Stomach (tissue), 9 donors: ENCODE data around the gene CPB2. TPM values are rescaled to one million over a fixed set of nuclear protein-coding genes. Genes with fewer than 3 reads are reported as not detected.

Experiments used
- DNase-seq, 2 donors: peaks; one replicate each; pipeline versions ENCODE4 v3.0.0 to v3.0.0-alpha.2; 2013 to 2019
- H3K27ac ChIP-seq, 5 donors: fragments of 200-600 bp in 4 of 5; sonication (generic) in 4 of 5; one replicate each; pipeline ENCODE4 v1.5.1; 2013 to 2019; ENCODE audit warnings: mild to moderate bottlenecking in 1 of 5, moderate library complexity in 1 of 5
- H3K27me3 ChIP-seq, 3 donors: fragments of 200-600 bp; sonication (generic); one replicate each; pipeline ENCODE4 v1.5.1; 2017 to 2019; ENCODE audit warnings: mixed run types in 1 of 3
- H3K36me3 ChIP-seq, 4 donors: fragments of 200-600 bp; sonication (generic); 1 replicate in 3 of 4; 2 replicates in 1 of 4; pipeline ENCODE4 v1.5.1; 2016 to 2019
- H3K4me1 ChIP-seq, 4 donors: fragments of 200-600 bp; sonication (generic); one replicate each; pipeline ENCODE4 v1.5.1; 2016 to 2019
- H3K4me3 ChIP-seq, 4 donors: fragments of 200-600 bp; sonication (generic) in 3 of 4; one replicate each; pipeline ENCODE4 v1.5.1; 2016 to 2019; ENCODE audit warnings: mild to moderate bottlenecking in 1 of 4
- H3K9me3 ChIP-seq, 4 donors: fragments of 200-600 bp; sonication (generic); one replicate each; pipeline ENCODE4 v1.5.1; 2016 to 2019
- CTCF ChIP-seq, 7 experiments: fragments of 450-650 bp in 4 of 7; fragments of 200-600 bp in 3 of 7; sonication (generic) in 3 of 7; IDR thresholded peaks; one replicate each; pipeline ENCODE4 v1.5.1; 2016 to 2019; ENCODE audit warnings: antibody characterized with exemption in 7 of 7, control low read depth in 2 of 7, mild to moderate bottlenecking in 1 of 7
- EP300 ChIP-seq: sonication (generic); formaldehyde crosslinking; IDR thresholded peaks from one replicate; pipeline ENCODE4 v1.6.1; 2017; ENCODE audit warnings: antibody characterized with exemption
- POLR2A ChIP-seq, 4 donors: fragments of 450-650 bp; IDR thresholded peaks; one replicate each; pipeline ENCODE4 v1.6.1; 2016; ENCODE audit warnings: antibody characterized with exemption in 4 of 4, control low read depth in 2 of 4, mild to moderate bottlenecking in 1 of 4, moderate library complexity in 1 of 4
- POLR2AphosphoS5 ChIP-seq, 3 donors: sonication (generic); formaldehyde crosslinking; IDR thresholded peaks; one replicate each; pipeline ENCODE4 v1.6.1; 2016; ENCODE audit warnings: antibody characterized with exemption in 3 of 3
- WGBS, 5 donors: extraction: QIAGEN DNeasy Blood & Tissue Kit in 3 of 5; methylation state at CpG; one replicate each; pipeline versions ENCODE4 v1.1.5 to v1.1.7; 2013 to 2018; 5-methylcytosine and 5-hydroxymethylcytosine counted together
- intact Hi-C: fragments of 100-400 bp; cut with DNase I; formaldehyde crosslinking; loops from one replicate; pipeline ENCODE4 v1.15.1; 2023; ENCODE audit warnings: low total_unique reads
- polyA plus RNA-seq, 3 donors: library from polyadenylated mRNA; stranded (reverse); fragments of 200-250 nt; gene quantifications; one replicate each; pipeline ENCODE4 v1.2.3, GENCODE V29; 2013
- total RNA-seq, 5 donors: library from RNA; depleted of rRNA; stranded (reverse); fragments of >200 nt; gene quantifications; one replicate each; pipeline versions ENCODE4 v1.1.0 to v1.2.3, GENCODE V29; 2014 to 2016
- donor health status: healthy with polysubstance abuse.
- donor health status: Bipolar disorder and iron deficiency.
- donor health status: healthy.

CPB2 gene
- total and polyA plus RNA-seq, 8 donors = 0.37 to 2.2 TPM; not detected in 6

- intact Hi-C loops = no loop called here
These were observed 31.9 kb upstream of the CPB2 start for GRCh38 chr13:46136688-46137087.

DNA sequence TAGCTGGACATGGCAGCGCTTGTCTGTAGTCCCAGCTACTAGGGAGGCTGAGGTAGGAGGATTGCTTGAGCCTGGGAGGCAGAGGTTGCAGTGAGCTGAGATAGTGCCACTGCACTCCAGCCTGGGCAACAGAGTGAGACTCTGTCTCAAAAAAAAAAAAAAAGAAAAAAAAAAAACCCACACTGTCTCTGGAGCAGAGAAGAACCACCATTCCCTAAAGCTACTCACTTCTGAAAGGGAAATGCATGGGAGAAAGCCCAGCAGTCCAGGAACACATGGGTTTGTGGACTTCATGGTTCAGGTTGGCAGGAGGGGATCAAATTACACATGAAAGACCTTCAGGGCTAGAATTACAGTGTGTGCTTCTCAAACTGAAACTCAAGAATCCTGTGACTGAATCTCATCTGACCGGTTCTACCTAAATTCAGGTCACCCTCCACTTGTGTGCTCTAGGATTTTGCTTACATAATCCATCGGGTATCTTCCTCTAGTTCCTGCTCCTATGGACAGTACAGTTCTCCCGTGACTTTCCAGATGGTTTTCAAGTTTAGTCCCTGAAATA, 30.2 kb upstream of the CPB2 start:
- peaks cover 0 to 51% (median 11%) of the 10 kb centered on the region in 4 donors for H3K36me3 ChIP-seq
- 36 to 59% (median 44%) methylated on average over 4 of the region's 4 CpGs for WGBS, 5 donors
- TF ChIP-seq POLR2AphosphoS5 (IDR thresholded peaks at IDR 0.05) (peak in 2 of 3 donors; percentile 14 to 49), EP300 (no peak)
- H3K9me3 ChIP-seq = no peaks in the 10 kb centered on the region
- no peaks in the 10 kb centered on the region for H3K27me3 ChIP-seq
- no peak overlapping the region for H3K4me3 ChIP-seq
- H3K4me1 ChIP-seq = no peaks in the 10 kb centered on the region
- intact Hi-C loops = no loop called here
- peak overlapping the region in 3 of 5 donors; percentile 26 to 75 (median 57) for H3K27ac ChIP-seq
- DNase-seq = peak; percentile 47 to 88

More at GRCh38 chr13:46136688-46137087, 31.9 kb upstream of the CPB2 start:
- H3K27me3 ChIP-seq = no peaks in the 10 kb centered on the region
- WGBS, 5 donors = 80 to 92% (median 85%) methylated on average over 4 of the region's 4 CpGs
- H3K4me3 ChIP-seq = no peak overlapping the region
- peaks cover 0 to 42% (median 8%) of the 10 kb centered on the region in 4 donors for H3K36me3 ChIP-seq
- no peak overlapping the region for H3K27ac ChIP-seq
- no peaks in the 10 kb centered on the region for H3K4me1 ChIP-seq
- TF ChIP-seq POLR2AphosphoS5 (IDR thresholded peaks at IDR 0.05) = no peak
- no peak for TF ChIP-seq CTCF (IDR thresholded peaks at IDR 0.05)
- no peak for TF ChIP-seq POLR2A (IDR thresholded peaks at IDR 0.05)
- TF ChIP-seq EP300 = no peak
- DNase-seq = no peak
- no peaks in the 10 kb centered on the region for H3K9me3 ChIP-seq

DNA sequence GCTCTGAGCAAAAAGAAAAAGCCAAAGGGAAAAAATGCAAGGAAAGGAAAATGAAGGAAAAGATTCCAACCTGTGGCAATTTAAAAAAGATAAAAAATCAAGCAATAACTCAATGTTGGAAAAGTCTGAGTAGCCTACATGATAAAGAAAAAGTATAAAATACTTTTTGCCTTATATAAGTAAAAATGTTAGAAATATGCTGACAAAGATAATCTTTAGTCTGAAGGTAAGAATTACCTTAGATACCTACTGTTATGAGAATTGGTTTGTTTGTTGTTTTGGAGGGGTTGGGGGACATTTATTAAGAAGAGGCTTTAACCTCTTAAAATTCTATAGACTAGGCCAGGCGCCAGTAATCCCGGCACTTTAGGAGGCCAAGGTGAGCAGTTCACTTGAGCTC, 29.7 kb upstream of the CPB2 start:
- Histone ChIP-seq H3K27ac (peak overlapping the region in 3 of 5 donors; percentile 10 to 75 (median 57)), H3K4me3 (no peak overlapping the region), H3K27me3 (no peaks in the 10 kb centered on the region), H3K9me3 (no peaks in the 10 kb centered on the region), H3K36me3 (peaks cover 0 to 49% (median 13%) of the 10 kb centered on the region in 4 donors), H3K4me1 (no peaks in the 10 kb centered on the region)
- 61 to 90% (median 71%) methylated on average over 2 of the region's 2 CpGs for WGBS, 5 donors
- intact Hi-C loops = no loop called here
- no peak for DNase-seq
- TF ChIP-seq EP300 (no peak), POLR2AphosphoS5 (IDR thresholded peaks at IDR 0.05) (no peak), POLR2A (IDR thresholded peaks at IDR 0.05) (no peak)

DNA sequence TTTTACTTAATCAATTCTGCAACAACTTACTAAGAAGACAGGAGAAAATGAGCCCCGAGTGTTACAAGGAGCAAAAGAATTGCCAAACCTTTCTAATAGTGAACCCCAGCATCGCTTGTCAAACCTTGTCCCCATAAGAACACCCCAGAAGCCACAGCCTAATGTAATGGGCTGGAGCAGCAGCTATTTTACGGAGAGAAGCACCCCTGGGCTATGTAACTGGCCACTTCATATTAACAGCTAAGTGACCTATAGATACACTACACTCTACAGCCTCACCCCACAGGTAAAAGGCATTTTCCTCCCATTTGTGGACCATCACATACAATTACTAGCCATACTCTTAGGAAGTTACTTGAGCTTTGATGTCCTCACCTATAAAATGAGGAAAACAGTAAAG, 27.3 kb upstream of the CPB2 start:
- Histone ChIP-seq H3K4me1 (no peaks in the 10 kb centered on the region), H3K9me3 (no peaks in the 10 kb centered on the region), H3K27ac (no peak overlapping the region), H3K36me3 (peaks cover 0 to 35% (median 8%) of the 10 kb centered on the region in 4 donors), H3K27me3 (no peaks in the 10 kb centered on the region), H3K4me3 (no peak overlapping the region)
- DNase-seq = no peak
- intact Hi-C loops = no loop called here
- no peak for TF ChIP-seq CTCF (IDR thresholded peaks at IDR 0.05)
- TF ChIP-seq EP300 = no peak
- no peak for TF ChIP-seq POLR2A (IDR thresholded peaks at IDR 0.05)
- TF ChIP-seq POLR2AphosphoS5 (IDR thresholded peaks at IDR 0.05) = no peak
- 89 to 96% (median 91%) methylated on average over 3 of the region's 3 CpGs for WGBS, 5 donors

GRCh38 chr13:46131705-46132104, 26.9 kb upstream of the CPB2 start:
- intact Hi-C loops = no loop called here
- Histone ChIP-seq H3K27me3 (no peaks in the 10 kb centered on the region), H3K4me3 (no peak overlapping the region), H3K9me3 (no peaks in the 10 kb centered on the region), H3K36me3 (peaks cover 0 to 39% (median 6%) of the 10 kb centered on the region in 4 donors), H3K27ac (no peak overlapping the region), H3K4me1 (no peaks in the 10 kb centered on the region)
- DNase-seq = no peak
- TF ChIP-seq CTCF (IDR thresholded peaks at IDR 0.05) = no peak
- TF ChIP-seq EP300 = no peak
- no peak for TF ChIP-seq POLR2AphosphoS5 (IDR thresholded peaks at IDR 0.05)
- TF ChIP-seq POLR2A (IDR thresholded peaks at IDR 0.05) = no peak
